ENCODE results near the gene WNT5B. TPM values are rescaled to one million over a fixed set of nuclear protein-coding genes. Genes with fewer than 3 reads are reported as not detected.
A peak's percentile ranks its signal among the peaks of the same experiment; 100 is the strongest.

Gene WNT5B
- total and polyA plus RNA-seq, 2 donors (not counting 1 experiment from before 2014, with no cell fraction given), result 0.33 to 0.57 TPM

GRCh38 chr12:1646569-1647284 is 17.7 kb downstream of the WNT5B start:
- POLR2A ChIA-PET, result no interaction called here
- peak overlapping the region; percentile 60 for H3K4me3 Mint-ChIP-seq

More at GRCh38 chr12:1646569-1647284, 17.7 kb downstream of the WNT5B start:
- peaks cover 38% of the 10 kb centered on the region for H3K27me3 Mint-ChIP-seq
- intact Hi-C loops (cut with micrococcal nuclease), result no loop called here
- H3K4me1 ChIP-seq (ENCODE audit: control insufficient read depth in 2 of 2, insufficient read depth in 2 of 2, low read length in 2 of 2), result peaks cover 0 to 14% of the 10 kb centered on the region in 2 donors
- peaks cover 11% of the 10 kb centered on the region for H3K4me1 Mint-ChIP-seq
- H3K36me3 ChIP-seq (replicated peaks in 1 of 2; ENCODE audit: control extremely low read depth in 1 of 2, control insufficient read depth in 1 of 2, extremely low read depth in 1 of 2, insufficient read depth in 2 of 2, low read length in 1 of 2), result no peaks in the 10 kb centered on the region
- no peaks in the 10 kb centered on the region for H3K79me2 ChIP-seq (ENCODE audit: control insufficient read depth, insufficient read depth, low read length)
- H3K4me2 ChIP-seq (replicated peaks; ENCODE audit: low read depth, low read length, poor library complexity, severe bottlenecking), result no peak overlapping the region
- no peaks in the 10 kb centered on the region for H3K9me3 Mint-ChIP-seq (ENCODE audit: insufficient read depth)
- WGBS (ENCODE audit: insufficient coverage), result 70% methylated on average over 19 of the region's 21 CpGs
- H3K27ac Mint-ChIP-seq, result no peak overlapping the region
- CTCF ChIA-PET, result interaction anchor here (4.3 to 17.6 kb wide), 2 partner anchors 12 to 143 kb away, joined by 16 to 620 read pairs; no protein-coding TSS in a partner anchor
- no peaks in the 10 kb centered on the region for H3K27me3 ChIP-seq (replicated peaks in 1 of 4; ENCODE audit: control extremely low read depth in 1 of 4, control insufficient read depth in 3 of 4, insufficient read depth in 4 of 4, low read length in 3 of 4)
- H3K4me3 ChIP-seq (ENCODE audit: control extremely low read depth in 1 of 5, extremely low read depth in 1 of 5, insufficient read depth in 1 of 5, low read depth in 2 of 5, low read length in 4 of 5), result no peak overlapping the region
- no peaks in the 10 kb centered on the region for H4K20me1 ChIP-seq (ENCODE audit: control insufficient read depth, insufficient read depth, low read length, poor library complexity, severe bottlenecking)
- DNase-seq (no peak), ATAC-seq (ENCODE audit: low read depth) (peak; percentile 53)
- no peak overlapping the region for H2AFZ ChIP-seq (ENCODE audit: insufficient read depth, low read depth, low read length, poor library complexity, severe bottlenecking)
- no peaks in the 10 kb centered on the region for H3K9me3 ChIP-seq (ENCODE audit: control extremely low read depth in 1 of 3, control insufficient read depth in 2 of 3, insufficient read depth in 1 of 3, low read length in 2 of 3)
- no peak overlapping the region for H3K9ac ChIP-seq (ENCODE audit: low read length)
- no peak for TF ChIP-seq EZH2 (IDR thresholded peaks at IDR 0.05; ENCODE audit: borderline replicate concordance, insufficient read depth, low read depth, low read length, poor library complexity, severe bottlenecking)
- no peak for TF ChIP-seq CTCF (IDR thresholded peaks at IDR 0.05)
- H3K27ac ChIP-seq (ENCODE audit: low read length in 2 of 2), result no peak overlapping the region
